NCI-H2196 treated with DMSO at 0.1 percent for 48 hours (cell line): ENCODE data around the gene ZNF611.
"Not testable (repeated sequence)": the region's sequence is repeated elsewhere in the genome, so short reads cannot be mapped to it uniquely, and the experiment has no call there.

Source experiments
- DNase-seq: peaks from one replicate; lab custom pipeline; 2025; ENCODE audit not compliant: unreplicated experiment; lab: John Stamatoyannopoulos, UW

Gene ZNF611

DNA sequence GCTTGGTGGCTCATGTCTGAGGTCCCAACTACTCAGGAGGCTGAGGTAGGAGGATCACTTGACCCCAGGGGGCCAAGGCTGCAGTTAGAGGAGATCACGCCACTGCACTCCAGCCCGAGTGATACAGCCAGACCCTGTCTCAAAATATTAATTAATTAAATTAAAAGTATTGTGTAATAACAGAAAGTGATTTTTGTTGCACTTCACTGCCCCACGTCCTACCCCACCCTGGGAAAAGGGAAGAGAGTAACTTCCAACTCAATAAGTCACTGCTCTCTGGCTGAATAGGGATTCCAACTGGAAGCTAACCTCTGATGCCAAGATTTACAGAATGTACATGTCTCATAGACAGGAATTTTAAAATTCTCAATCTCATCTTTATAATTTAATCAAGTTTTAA is 47.2 kb downstream of the ZNF611 start:
- DNase-seq = no peak

DNA sequence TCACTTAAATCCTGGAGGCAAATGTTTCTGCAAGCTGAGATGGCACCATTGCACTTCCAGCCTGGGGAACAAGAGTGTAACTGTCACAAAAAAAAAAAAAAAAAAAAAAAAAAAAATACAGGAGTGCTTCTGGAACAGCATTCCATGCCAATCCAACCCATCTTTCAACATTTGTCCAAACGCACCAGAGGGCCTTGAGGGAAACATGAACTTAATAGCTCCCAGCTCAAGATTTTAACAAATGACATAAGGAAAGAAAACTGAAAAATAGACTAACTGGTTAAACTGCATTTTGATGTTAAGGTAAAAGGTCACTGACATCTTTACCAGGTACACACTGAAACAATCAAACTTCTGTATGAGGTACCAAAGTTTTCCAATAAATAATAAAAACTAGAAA is 49.0 kb downstream of the ZNF611 start:
- DNase-seq = no peak

DNA sequence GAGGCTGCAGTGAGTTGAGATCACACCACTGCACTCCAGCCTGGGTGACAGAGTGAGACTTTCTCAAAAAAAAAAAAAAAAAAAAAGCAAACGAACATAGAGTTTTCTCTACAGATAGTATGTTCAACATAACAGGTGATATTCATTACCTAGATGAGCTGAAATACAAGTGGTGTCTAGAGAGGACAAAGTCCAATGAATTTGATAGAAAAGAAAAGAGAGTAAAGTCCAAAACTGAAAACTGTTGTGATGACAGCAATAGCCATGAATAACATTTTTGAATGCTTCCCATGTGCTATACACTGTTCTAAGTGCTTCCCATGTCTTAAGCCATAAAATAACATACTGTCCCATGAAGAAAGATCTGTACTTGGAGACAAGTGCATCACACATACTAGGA is 53.6 kb downstream of the ZNF611 start:
- not testable (repeated sequence) for DNase-seq

DNA sequence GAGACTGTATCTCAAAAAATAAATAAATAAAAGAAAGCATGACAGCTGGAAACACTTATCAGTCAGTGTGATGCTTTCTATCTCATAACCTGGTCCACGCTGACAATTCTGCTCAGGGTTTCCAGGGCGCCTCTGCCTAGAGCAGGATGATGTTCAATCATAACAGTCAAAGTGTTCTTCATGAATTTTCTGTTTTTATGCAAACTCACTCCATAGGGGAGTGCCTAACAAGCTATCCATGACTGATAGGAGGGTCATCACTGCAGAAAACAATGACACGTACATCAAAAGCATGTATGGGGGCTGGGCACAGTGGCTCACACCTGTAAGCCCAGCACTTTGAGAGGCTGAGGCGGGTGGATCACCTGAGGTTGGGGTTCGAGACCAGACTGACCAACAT is 55.2 kb downstream of the ZNF611 start:
- no peak for DNase-seq

DNA sequence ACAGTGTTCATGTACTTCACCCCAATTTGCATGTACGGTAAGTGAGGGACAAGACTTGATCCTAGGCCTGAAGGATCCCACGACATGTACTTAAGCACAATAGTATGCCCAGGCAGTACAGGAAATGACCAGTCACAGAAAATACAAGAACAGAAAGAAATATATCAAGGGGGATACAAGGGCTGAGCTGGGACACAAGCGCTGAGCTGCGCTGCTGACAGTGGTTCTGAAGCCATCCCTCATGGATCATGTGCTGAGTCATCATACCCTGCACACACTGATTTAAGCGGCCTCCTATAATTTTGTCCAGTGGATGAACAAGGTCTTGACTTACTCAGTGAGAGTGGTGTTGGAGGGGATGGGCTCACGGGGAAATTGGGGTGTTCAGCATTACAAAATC is 59.6 kb downstream of the ZNF611 start:
- DNase-seq = not testable (repeated sequence)

DNA sequence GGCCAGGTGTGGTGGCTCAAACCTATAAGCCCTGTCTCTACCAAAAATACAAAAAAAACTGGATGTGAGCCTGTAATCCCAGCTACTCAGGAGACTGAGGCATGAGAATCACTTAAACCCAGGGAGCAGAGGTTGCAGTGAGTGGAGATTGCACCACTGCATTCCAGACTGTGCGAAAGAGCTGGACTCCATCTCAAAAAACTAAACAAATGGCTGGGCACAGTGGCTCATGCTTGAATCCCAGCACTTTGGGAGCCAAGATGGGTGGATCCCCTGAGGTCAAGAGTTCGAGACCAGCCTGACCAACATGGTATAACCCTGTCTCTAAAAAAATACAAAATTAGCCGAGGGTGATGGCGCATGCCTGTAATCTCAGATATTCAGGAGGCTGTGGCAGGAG is 61.8 kb downstream of the ZNF611 start:
- no peak for DNase-seq

DNA sequence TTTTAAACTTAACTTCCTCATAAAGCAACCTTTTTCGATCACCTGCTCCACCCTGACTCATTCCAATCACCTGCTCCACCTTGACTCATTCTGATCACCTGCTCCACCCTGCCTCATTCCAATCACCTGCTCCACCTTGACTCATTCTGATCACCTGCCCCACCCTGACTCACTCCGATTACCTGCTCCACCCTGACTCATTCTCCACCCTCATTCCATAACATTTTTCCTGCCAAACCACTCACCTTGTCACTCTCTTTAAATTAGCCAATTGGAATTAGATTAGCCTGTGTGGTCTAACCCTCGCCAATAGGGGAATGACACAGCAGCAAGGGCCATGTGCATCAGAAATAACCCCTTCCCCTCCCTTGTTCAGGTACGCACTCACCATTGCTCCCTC is 64.8 kb downstream of the ZNF611 start:
- no peak for DNase-seq

DNA sequence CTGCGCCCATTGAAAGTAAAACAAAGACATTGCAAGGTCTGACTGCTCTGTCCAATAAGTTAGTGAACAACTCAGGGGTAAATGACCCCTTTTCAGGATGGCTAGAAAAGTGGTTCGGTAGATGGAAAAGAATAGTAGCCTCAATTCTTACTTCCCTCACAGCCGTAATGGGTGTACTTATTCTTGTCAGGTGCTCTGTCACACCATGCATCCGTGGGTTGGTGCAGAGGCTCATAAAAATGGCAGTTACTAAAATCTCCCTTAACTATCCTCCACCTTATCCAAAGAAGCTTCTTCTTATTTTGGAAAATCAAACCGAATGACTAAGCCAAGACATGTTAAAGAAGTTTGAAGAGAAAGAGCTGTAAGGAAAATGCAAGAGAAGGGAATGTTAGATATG is 65.3 kb downstream of the ZNF611 start:
- DNase-seq = no peak

DNA sequence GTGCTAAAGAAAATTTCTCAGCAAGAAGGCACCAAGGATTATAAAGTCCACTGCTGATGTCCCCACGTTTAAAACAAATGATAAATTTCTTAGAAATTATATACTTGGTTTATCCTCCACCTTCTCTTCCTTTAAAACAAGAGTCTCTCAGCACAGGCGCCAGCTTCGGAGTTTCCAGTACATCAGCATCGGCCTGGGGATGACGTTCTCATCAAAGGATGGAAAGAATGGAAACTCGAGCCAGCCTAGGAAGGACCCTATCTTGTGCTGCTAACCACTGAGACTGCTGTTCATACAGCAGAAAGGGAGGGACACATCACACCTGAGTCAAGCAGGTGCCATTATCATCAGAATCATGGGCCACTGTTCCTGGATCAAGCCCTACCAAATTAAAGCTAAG is 66.9 kb downstream of the ZNF611 start:
- no peak for DNase-seq

DNA sequence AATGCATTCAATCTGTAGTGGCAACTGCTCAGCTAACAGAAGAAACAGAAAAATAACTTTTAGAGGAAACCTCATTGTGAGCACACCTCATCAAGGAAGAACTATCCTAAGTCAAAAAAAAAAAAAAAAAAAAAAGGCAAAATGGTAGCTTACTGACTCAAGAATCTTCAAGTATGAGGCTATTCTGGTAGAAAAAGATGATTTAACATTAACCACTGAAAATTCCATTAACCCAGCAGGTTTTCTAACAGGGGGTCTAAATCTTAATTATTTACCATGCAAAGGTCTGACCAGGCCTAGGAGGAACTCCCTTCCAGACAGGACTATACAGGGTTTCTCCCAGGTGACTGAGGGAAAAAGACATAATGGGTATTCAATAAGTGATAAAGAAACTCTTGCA is 68.3 kb downstream of the ZNF611 start:
- no peak for DNase-seq

DNA sequence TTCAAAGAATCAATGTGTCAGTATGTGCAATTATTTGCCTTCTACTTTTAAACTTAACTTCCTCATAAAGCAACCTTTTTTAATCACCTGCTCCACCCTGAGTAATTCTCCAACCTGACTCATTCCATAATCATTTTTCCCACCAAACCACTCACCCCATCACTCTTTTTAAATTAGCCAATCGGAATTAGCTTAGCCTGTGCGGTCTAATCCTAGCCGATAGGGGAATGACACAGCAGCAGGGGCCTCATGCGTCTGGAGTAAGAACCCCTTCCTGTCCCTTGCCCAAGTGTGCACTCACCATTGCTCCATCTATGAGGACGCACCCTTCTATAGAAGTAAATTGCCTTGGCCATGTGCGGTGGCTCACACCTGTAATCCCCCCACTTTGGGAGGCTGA is 69.3 kb downstream of the ZNF611 start:
- no peak for DNase-seq

DNA sequence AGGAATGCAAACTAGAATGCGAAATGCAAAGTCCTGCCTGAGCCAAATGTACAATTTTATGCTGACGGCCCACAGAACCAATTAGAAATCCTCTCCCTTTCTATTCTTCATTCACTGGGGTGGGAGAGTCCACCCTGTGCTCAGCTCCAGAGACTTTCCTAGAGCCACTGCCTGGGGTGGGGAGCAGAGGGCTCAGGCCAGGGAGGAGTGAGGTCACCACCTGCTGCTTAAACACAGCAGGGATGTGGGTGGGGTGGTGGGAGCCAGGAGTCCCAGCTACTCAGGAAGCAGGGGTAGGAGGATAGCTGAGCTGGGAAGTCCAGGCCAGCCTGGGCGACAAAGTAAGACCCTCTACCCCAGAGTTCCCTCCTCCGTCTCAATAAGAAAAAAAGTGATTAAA is 69.8 kb downstream of the ZNF611 start:
- DNase-seq = no peak

DNA sequence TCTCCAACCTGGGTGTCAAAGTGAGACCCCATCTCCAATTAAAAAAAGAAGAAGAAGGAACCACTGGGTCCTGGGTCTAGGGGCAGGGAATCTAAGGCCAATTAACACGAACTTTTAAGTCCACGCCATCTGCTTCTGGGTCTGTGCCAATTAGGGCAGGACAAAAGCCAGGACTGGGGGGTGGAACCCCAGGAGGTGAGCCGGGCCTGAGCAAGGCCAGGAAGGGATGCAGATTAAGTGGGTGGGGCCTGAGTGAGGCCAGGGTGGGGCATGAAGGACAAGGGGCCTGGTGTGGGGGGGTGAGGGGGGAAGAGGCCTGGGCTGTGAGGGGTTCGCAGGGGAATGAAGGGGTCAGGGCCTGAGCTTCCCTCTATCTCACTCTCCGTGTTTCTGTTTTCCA is 70.4 kb downstream of the ZNF611 start:
- no peak for DNase-seq

DNA sequence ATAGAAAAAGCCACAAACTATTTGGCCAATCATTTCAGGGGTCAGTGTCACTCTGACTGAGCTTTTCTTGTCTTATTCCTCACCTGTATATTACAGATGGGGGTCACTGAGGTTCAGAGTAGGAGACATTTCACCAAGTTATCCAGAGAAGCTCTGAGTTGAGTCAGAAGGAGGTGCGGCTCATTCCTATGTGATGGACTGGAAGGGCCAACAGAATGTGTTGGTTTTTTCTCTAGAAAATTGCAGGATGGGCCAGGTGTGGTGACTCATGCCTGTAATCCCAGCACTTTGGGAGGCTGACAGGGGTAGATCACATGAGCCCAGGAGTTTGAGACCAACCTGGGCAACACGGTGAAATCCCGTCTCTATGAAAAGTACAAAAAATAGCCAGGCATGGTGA is 72.2 kb downstream of the ZNF611 start:
- no peak for DNase-seq

DNA sequence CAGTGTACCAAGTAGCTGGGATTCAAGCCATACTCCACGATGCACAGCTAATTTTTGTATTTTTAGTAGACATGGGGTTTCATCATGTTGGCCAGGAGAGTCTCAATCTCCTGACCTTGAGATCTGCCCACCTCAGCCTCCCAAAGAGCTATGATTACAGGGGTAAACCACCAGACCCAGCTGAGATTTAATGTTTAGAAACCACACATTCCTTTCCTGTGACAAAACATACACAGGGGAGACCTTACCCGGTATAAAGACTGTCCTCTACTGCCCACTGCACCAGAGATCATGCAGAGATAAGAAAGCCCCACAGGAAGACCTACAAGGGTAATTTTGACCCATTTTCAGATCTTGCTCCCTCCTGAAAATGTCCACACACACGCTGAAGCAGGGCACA is 73.9 kb downstream of the ZNF611 start:
- no peak for DNase-seq

DNA sequence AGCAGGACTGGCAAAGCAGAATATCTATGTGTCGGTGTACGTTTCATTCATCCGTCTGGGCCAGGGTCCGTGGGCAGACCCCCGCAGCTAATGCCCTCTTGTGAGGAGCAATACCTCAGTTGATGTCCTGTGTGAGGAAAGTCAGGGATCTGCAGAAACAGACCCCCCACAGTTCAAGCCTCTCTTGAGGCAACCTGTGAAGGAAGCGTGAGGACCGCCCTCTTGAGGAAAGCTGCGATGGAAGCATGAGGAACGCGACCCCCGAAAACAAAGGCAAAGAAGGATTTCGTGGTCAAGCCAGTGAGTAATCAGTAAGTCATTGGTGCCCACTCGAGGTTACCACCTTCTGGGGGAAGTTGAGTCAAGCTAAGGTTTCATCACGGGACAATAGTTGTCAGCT is 75.8 kb downstream of the ZNF611 start:
- DNase-seq = no peak

DNA sequence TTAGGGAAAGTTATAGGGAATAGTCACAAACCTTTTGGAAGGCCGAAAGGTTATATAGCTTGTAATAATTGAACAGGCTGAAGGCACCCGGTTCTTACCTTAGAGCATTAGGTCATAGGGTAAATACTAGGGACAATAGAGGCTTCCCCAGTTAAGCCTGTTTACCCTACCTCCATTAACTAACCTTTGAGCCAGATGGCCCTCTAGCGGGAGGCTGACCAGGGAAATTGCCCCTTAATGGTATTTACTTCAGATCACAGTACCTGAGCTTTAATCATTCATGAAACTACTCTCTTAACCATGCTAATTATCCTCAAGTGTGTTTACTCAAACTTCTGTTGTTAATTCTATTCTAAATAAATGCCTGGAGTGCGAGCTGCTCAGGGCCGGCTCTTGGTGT is 76.2 kb downstream of the ZNF611 start:
- DNase-seq = no peak

DNA sequence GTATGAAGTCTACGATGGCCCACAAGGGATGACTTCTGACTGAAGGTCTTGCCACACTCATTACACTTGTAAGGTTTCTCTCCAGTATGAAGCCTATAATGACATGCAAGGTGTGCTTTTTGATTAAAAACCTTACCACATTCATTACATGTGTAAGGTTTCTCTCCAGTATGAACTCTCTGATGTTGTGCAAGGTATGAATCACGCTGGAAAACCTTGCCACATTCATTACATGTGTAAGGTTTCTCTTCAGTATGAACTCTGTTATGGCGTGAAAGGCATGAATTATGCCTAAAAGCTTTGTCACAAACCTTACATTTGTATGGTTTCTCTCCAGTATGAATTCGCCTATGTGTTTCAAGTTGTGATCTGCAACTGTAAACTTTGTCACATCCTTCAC is 81.7 kb downstream of the ZNF611 start:
- no peak for DNase-seq
